Measurements from ENCODE around the gene PRRC2A. TPM values are rescaled to one million over a fixed set of nuclear protein-coding genes. Genes with fewer than 3 reads are reported as not detected.

The PRRC2A gene
- total RNA-seq, 6 donors from 2014 or later = 80.1 to 154 (median 125) TPM

DNA sequence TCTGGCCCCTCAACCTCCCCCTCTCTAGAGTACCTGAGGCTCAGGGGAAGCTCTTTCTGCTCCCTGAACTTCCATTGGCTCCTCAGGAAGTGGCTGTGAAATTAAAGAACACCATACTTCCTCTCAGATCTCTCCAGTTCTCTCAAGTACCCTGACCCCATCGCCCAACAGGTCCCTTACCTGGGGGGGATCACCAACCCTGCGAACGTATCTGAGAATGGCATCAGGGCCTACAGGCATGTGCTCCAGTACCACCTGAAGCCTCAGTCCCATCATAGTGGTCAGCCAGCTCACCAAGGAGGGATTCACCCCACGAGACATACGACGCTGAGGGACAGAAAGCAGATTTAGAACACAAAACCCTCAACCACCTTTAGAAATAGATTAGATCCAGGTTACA, 20.1 kb downstream of the PRRC2A start:
- Histone ChIP-seq H3K27ac (no peak overlapping the region), H3K4me3 (no peak overlapping the region), H3K4me1 (no peaks in the 10 kb centered on the region), H3K36me3 (peaks cover 74 to 100% (median 92%) of the 10 kb centered on the region in 4 donors), H3K27me3 (no peaks in the 10 kb centered on the region), H3K9me3 (no peaks in the 10 kb centered on the region)
- ATAC-seq (ENCODE audit: low FRiP score in 2 of 2) (no peak), DNase-seq (no peak)
- TF ChIP-seq CTCF (IDR thresholded peaks at IDR 0.05) (no peak), POLR2A (IDR thresholded peaks at IDR 0.05) (no peak), POLR2AphosphoS5 (IDR thresholded peaks at IDR 0.05) (no peak), EP300 (IDR thresholded peaks at IDR 0.05) (no peak)
- WGBS, 2 donors = 97 to 98% methylated on average over 6 of the region's 6 CpGs

- Histone ChIP-seq H3K27me3 (no peaks in the 10 kb centered on the region), H3K4me1 (no peaks in the 10 kb centered on the region), H3K4me3 (no peak overlapping the region), H3K27ac (no peak overlapping the region), H3K9me3 (no peaks in the 10 kb centered on the region), H3K36me3 (peaks cover 70 to 100% (median 92%) of the 10 kb centered on the region in 4 donors)
- WGBS, 2 donors = 91 to 93% methylated on average over 4 of the region's 4 CpGs
- TF ChIP-seq POLR2A (IDR thresholded peaks at IDR 0.05) = no peak
- no peak for TF ChIP-seq EP300 (IDR thresholded peaks at IDR 0.05)
- TF ChIP-seq CTCF (IDR thresholded peaks at IDR 0.05) = no peak
- TF ChIP-seq POLR2AphosphoS5 (IDR thresholded peaks at IDR 0.05) = no peak
- DNase-seq = no peak
- ATAC-seq (ENCODE audit: low FRiP score in 2 of 2) = no peak
Measured at GRCh38 chr6:31641370-31641769, 20.9 kb downstream of the PRRC2A start.

GRCh38 chr6:31642798-31643570, 22.5 kb downstream of the PRRC2A start:
- WGBS, 2 donors = 93 to 98% methylated on average over 6 of the region's 6 CpGs
- no peak for ATAC-seq (ENCODE audit: low FRiP score in 2 of 2)
- Histone ChIP-seq H3K27me3 (no peaks in the 10 kb centered on the region), H3K9me3 (no peaks in the 10 kb centered on the region), H3K27ac (no peak overlapping the region), H3K4me3 (no peak overlapping the region), H3K4me1 (no peaks in the 10 kb centered on the region), H3K36me3 (peaks cover 70 to 100% (median 92%) of the 10 kb centered on the region in 4 donors)
- TF ChIP-seq EP300 (IDR thresholded peaks at IDR 0.05) (no peak), CTCF (IDR thresholded peaks at IDR 0.05) (no peak)
- DNase-seq = no peak

DNA sequence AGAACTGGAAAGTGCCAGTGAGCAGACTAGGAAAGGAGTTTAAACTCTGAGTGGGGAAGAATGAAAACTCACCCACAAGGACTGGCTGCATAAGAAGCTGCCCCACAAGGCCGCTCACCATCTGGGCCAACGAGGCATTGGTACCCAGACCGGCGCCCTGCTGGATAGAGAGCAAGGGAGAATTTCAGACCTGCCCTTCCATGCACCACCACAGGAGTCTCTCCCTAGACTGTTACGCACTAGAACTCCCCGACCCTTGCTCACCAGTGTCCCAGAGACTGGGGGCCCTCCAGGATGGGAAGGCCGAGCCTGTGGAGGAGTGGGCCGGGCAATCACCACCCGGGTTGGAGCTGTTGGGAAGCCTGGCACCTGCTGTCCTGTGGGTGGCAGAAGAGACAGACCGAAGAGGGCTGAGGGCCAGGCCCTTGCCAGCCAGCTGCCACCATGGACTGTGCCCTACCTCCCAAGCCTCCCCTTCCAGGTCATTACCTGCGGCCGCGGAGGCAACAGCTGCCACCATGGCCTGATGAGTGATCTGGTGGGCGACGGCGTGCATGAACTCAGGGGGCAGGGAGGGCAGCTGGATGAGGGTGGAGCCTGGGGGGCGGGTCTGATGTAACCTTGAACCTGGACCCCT, 23.4 kb downstream of the PRRC2A start:
- 88 to 91% methylated on average over 9 to 17 of the region's 17 CpGs for WGBS, 2 donors
- H3K9me3 ChIP-seq = no peaks in the 10 kb centered on the region
- DNase-seq (no peak), ATAC-seq (ENCODE audit: low FRiP score in 2 of 2) (no peak)
- H3K4me3 ChIP-seq = no peak overlapping the region
- H3K27ac ChIP-seq = no peak overlapping the region
- H3K4me1 ChIP-seq = no peaks in the 10 kb centered on the region
- peaks cover 79 to 100% (median 95%) of the 10 kb centered on the region in 4 donors for H3K36me3 ChIP-seq
- H3K27me3 ChIP-seq = no peaks in the 10 kb centered on the region
- TF ChIP-seq POLR2A (IDR thresholded peaks at IDR 0.05) (no peak), EP300 (IDR thresholded peaks at IDR 0.05) (no peak), CTCF (IDR thresholded peaks at IDR 0.05) (no peak), POLR2AphosphoS5 (IDR thresholded peaks at IDR 0.05) (no peak)

Measured in upper lobe of left lung (tissue), 6 donors.